Activated T-helper 2 cell treated with anti-CD3 and anti-CD28 coated beads, Interferon-gamma antibody, Interleukin-2, Interleukin-4, amounts not matched to agents 10 μg/mL and 5 μg/mL and 100 μg/mL, durations not matched to agents 14 hours and 24 hours and 36 hours (primary cell): ENCODE results near the gene GLRA3. TPM values are rescaled to one million over a fixed set of nuclear protein-coding genes. Genes with fewer than 3 reads are reported as not detected.
"Not testable (repeated sequence)": the region's sequence is repeated elsewhere in the genome, so short reads cannot be mapped to it uniquely, and the experiment has no call there.

Source experiments
- DNase-seq: peaks from one replicate; pipeline ENCODE4 v3.0.0; 2021; ENCODE audit warnings: low spot score
- H3K27ac Mint-ChIP-seq: one replicate; pipeline ENCODE4 v1.8.0; 2021; ENCODE audit warnings: mixed read lengths
- H3K27me3 Mint-ChIP-seq: one replicate; pipeline ENCODE4 v1.8.0; 2021; ENCODE audit warnings: low read depth, mixed read lengths
- H3K36me3 Mint-ChIP-seq: one replicate; pipeline ENCODE4 v1.8.0; 2021; ENCODE audit warnings: low read depth, mixed read lengths
- H3K4me1 Mint-ChIP-seq: one replicate; pipeline ENCODE4 v1.8.0; 2021; ENCODE audit warnings: low read depth, mixed read lengths
- H3K4me3 Mint-ChIP-seq: one replicate; pipeline ENCODE4 v1.8.0; 2021; ENCODE audit warnings: low read depth, mild to moderate bottlenecking, moderate library complexity, mixed read lengths
- H3K9me3 Mint-ChIP-seq: one replicate; pipeline ENCODE4 v1.8.0; 2021; ENCODE audit warnings: mixed read lengths
- intact Hi-C: fragments of 100-400 bp; cut with micrococcal nuclease; formaldehyde crosslinking; loops from one replicate; pipeline ENCODE4 v1.15.1; 2023
- total RNA-seq: library from RNA; stranded (reverse); gene quantifications from 2 replicates; pipeline ENCODE4 v1.2.3, GENCODE V29; 2022

GLRA3 gene
- total RNA-seq, 1 donor from 2014 or later = not detected

GRCh38 chr4:174658246-174658645, 170.8 kb downstream of the GLRA3 start:
- H3K4me3 Mint-ChIP-seq = no peak overlapping the region
- no peaks in the 10 kb centered on the region for H3K4me1 Mint-ChIP-seq

DNA sequence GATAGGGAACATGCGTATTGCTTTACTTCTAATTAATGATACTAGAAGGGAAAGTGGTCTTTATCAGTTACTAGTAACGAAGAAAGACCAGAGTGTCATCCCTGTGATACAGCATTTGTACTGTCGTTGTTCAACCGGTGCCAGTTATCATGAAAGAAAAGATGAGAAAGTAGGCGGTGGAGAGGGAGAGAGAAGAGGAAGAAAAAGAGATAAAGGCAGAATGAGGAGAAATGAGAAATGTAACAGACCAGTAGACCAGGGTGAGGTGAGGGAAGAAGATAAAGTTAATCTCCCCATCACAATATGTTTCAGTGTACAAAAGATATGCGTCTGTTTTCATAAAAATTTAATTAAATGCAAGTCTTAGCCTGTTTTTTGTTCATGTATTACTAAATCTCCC, 171.6 kb downstream of the GLRA3 start:
- H3K27ac Mint-ChIP-seq = no peak overlapping the region
- no peaks in the 10 kb centered on the region for H3K4me1 Mint-ChIP-seq
- no peaks in the 10 kb centered on the region for H3K27me3 Mint-ChIP-seq
- intact Hi-C loops = no loop called here
- H3K9me3 Mint-ChIP-seq = no peaks in the 10 kb centered on the region
- no peak for DNase-seq
- no peak overlapping the region for H3K4me3 Mint-ChIP-seq
- no peaks in the 10 kb centered on the region for H3K36me3 Mint-ChIP-seq

More at GRCh38 chr4:174658246-174658645, 170.8 kb downstream of the GLRA3 start:
- no peak overlapping the region for H3K27ac Mint-ChIP-seq
- H3K36me3 Mint-ChIP-seq = no peaks in the 10 kb centered on the region
- intact Hi-C loops = no loop called here
- no peaks in the 10 kb centered on the region for H3K27me3 Mint-ChIP-seq
- DNase-seq = no peak
- no peaks in the 10 kb centered on the region for H3K9me3 Mint-ChIP-seq

- Mint-ChIP-seq H3K27ac (no peak overlapping the region), H3K36me3 (no peaks in the 10 kb centered on the region), H3K27me3 (no peaks in the 10 kb centered on the region), H3K4me1 (no peaks in the 10 kb centered on the region), H3K9me3 (no peaks in the 10 kb centered on the region), H3K4me3 (no peak overlapping the region)
- intact Hi-C loops = no loop called here
- DNase-seq = no peak
Measured at GRCh38 chr4:174654634-174655033, 174.4 kb downstream of the GLRA3 start.

DNA sequence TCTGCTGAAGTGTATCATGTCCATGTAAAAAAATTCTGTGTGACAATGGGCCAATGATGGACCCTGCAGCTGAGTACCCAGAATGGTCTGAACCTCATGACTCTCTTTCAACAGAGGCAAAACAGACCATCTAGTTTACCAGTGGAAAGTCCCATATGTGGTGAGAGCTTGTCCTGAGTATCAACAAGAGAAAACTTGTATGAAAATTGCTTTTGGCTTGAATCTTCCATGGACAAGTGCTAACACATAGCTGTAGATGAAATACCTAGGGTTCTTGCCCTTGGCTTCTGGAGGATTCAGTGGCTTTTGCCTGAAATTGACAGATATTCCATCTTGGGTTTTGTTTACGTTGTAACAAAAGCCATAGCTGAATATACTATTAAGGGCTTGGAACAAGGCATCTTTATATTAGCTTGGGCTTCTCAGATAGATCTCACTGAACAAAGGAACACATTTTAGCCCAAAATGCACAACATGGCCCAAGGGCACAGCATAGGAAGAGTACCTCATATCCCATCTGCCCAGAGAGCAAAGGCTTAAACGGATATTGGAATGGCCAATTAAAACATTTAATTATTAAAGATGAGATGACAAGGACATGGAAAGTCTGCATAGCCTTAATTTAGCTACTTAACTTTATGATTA, 178.2 kb downstream of the GLRA3 start:
- no peaks in the 10 kb centered on the region for H3K36me3 Mint-ChIP-seq

DNA sequence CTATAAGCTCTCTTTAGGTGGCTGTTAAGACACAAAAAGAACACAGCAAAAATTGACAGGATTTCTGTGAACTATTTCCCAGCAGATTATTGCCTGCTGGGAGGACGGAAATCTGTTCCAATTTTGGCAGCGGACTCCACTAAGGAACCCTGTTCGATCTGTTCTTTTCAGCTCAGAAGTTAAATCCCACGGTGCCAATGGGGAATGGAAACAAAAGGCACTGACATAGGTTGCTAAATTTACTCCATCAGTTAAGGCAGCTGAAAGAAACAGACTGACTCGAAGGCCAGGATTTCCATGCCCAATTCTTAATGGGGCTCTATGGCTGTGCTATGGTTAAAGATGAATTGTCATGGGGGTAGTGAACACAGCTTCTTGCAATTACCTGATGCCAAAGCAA, 180.2 kb downstream of the GLRA3 start:
- intact Hi-C loops = no loop called here
- Mint-ChIP-seq H3K4me1 (no peaks in the 10 kb centered on the region), H3K36me3 (no peaks in the 10 kb centered on the region), H3K9me3 (no peaks in the 10 kb centered on the region), H3K27ac (no peak overlapping the region), H3K4me3 (no peak overlapping the region), H3K27me3 (no peaks in the 10 kb centered on the region)
- no peak for DNase-seq

More for the DNA sequence above, 178.2 kb downstream of the GLRA3 start:
- no peak for DNase-seq
- H3K9me3 Mint-ChIP-seq = no peaks in the 10 kb centered on the region
- intact Hi-C loops = no loop called here
- H3K4me3 Mint-ChIP-seq = no peak overlapping the region
- H3K4me1 Mint-ChIP-seq = no peaks in the 10 kb centered on the region
- no peaks in the 10 kb centered on the region for H3K27me3 Mint-ChIP-seq
- H3K27ac Mint-ChIP-seq = no peak overlapping the region

DNA sequence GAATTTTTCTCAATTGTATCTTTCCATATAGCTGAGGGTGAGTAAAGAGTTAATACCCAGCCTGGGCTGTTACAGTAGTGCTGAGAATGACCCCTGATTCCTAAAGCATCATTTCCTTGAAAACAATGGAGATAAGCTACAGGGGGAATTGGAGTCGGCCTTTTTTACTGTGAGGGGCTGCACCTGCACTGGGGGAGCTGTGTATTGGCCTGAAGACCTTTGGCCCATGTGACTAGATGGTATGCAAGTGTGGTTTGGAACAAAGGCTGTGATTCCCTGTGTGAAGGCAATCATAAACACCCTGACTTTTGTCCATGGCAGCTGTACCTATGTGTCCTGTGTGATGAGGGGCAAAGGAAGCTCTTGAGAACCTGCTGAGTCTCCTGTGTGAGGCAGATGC, 182.7 kb downstream of the GLRA3 start:
- H3K9me3 Mint-ChIP-seq = no peaks in the 10 kb centered on the region
- no peak for DNase-seq
- H3K27ac Mint-ChIP-seq = no peak overlapping the region
- H3K36me3 Mint-ChIP-seq = no peaks in the 10 kb centered on the region
- intact Hi-C loops = no loop called here
- H3K27me3 Mint-ChIP-seq = no peaks in the 10 kb centered on the region
- no peak overlapping the region for H3K4me3 Mint-ChIP-seq
- H3K4me1 Mint-ChIP-seq = no peaks in the 10 kb centered on the region

DNA sequence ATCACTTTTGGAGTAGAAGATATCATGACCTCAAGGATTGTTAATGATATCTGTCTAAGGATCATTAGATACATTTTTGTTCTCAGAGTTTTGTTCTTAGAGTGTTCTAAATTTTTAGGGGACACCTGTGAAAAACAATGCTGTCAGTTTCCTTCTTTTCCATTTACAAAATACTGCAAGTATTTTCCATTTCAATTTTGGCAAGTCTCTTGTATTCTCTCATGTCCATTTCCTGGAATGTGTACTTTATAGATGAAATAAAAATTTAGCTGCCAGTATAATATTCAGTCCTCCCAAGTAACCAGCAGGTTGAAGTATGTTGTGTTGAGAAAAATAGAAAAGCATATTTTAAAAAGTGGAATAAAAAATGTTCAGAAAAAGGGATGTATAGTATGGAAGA, 188.9 kb downstream of the GLRA3 start:
- DNase-seq = no peak
- Mint-ChIP-seq H3K27ac (no peak overlapping the region), H3K9me3 (no peaks in the 10 kb centered on the region), H3K4me3 (no peak overlapping the region), H3K36me3 (no peaks in the 10 kb centered on the region), H3K4me1 (no peaks in the 10 kb centered on the region), H3K27me3 (no peaks in the 10 kb centered on the region)
- intact Hi-C loops = no loop called here

- DNase-seq = no peak
- intact Hi-C loops = no loop called here
- H3K4me3 Mint-ChIP-seq = no peak overlapping the region
- H3K27me3 Mint-ChIP-seq = no peaks in the 10 kb centered on the region
- H3K4me1 Mint-ChIP-seq = peaks cover 3% of the 10 kb centered on the region
- no peak overlapping the region for H3K27ac Mint-ChIP-seq
- H3K36me3 Mint-ChIP-seq = no peaks in the 10 kb centered on the region
- no peaks in the 10 kb centered on the region for H3K9me3 Mint-ChIP-seq
Measured at GRCh38 chr4:174635732-174636131, 193.3 kb downstream of the GLRA3 start.

DNA sequence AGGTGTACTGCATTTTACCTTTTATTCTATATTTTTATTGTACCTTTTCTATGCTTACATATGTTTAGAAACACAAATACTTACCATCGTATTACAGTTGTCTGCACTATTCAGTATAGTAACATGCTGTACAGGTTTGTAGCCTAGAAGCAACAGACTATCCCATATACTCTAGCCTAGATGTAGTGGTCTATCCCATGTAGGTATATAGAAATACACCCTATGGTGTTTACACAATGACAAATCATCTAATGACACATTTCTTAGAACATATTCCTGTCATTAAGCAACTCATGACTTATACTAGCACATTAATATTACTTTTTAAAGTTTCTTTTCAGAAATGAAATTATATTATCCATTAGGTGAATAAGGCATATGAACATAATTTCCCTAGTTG, 195.6 kb downstream of the GLRA3 start:
- Mint-ChIP-seq H3K4me3 (no peak overlapping the region), H3K9me3 (no peaks in the 10 kb centered on the region), H3K27me3 (no peaks in the 10 kb centered on the region), H3K27ac (no peak overlapping the region), H3K36me3 (no peaks in the 10 kb centered on the region), H3K4me1 (peaks cover 5% of the 10 kb centered on the region)
- DNase-seq = no peak
- intact Hi-C loops = loop anchor here (5.0 kb wide), 1 partner anchor 416 kb away; no protein-coding TSS in a partner anchor

- Mint-ChIP-seq H3K36me3 (no peaks in the 10 kb centered on the region), H3K4me1 (peaks cover 5% of the 10 kb centered on the region), H3K4me3 (no peak overlapping the region), H3K9me3 (no peaks in the 10 kb centered on the region), H3K27ac (no peak overlapping the region), H3K27me3 (no peaks in the 10 kb centered on the region)
- no peak for DNase-seq
- intact Hi-C loops = loop anchor here (1.0 to 5.0 kb wide), 2 partner anchors 267 to 415 kb away; no protein-coding TSS in a partner anchor
Measured at GRCh38 chr4:174631901-174632758, 196.9 kb downstream of the GLRA3 start.

DNA sequence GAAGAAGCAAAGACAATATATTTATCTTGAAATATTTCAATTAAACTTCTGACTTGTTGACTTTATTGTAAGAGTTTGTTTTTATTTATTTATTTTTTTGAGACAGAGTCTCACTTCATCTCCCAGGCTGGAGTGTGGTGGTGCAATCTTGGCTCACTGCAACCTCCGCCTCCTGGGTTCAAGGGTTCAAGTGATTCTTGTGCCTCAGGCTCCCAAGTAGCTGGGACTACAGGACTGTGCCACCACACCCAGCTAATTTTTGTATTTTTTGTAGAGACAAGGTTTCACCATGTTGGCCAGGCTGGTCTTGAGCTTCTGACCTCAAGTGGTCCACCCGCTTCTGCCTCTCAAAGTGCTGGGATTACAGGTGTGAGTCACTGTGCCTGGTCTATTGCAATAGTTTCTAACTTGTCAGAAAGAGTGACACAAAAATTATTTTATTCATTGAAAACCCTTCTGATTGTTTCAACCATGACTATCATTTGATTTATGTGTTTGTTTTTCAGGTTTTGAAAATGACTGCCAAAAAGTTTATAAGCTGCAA, 199.1 kb downstream of the GLRA3 start:
- not testable (repeated sequence) for H3K27me3 Mint-ChIP-seq, H3K36me3 Mint-ChIP-seq, DNase-seq, H3K4me1 Mint-ChIP-seq, H3K4me3 Mint-ChIP-seq, H3K27ac Mint-ChIP-seq, H3K9me3 Mint-ChIP-seq
- intact Hi-C loops = loop anchor here (5.0 kb wide), 1 partner anchor 413 kb away; no protein-coding TSS in a partner anchor

- intact Hi-C loops = no loop called here
- Mint-ChIP-seq H3K27ac (no peak overlapping the region), H3K27me3 (no peaks in the 10 kb centered on the region), H3K4me3 (no peak overlapping the region), H3K9me3 (no peaks in the 10 kb centered on the region), H3K4me1 (peaks cover 5% of the 10 kb centered on the region), H3K36me3 (no peaks in the 10 kb centered on the region)
- no peak for DNase-seq
Measured at GRCh38 chr4:174629265-174629664, 199.8 kb downstream of the GLRA3 start.

- Mint-ChIP-seq H3K27ac (no peak overlapping the region), H3K36me3 (no peaks in the 10 kb centered on the region), H3K27me3 (no peaks in the 10 kb centered on the region), H3K4me3 (no peak overlapping the region), H3K9me3 (no peaks in the 10 kb centered on the region), H3K4me1 (peaks cover 1% of the 10 kb centered on the region)
- no peak for DNase-seq
- intact Hi-C loops = no loop called here
Measured at GRCh38 chr4:174628191-174628590, 200.9 kb downstream of the GLRA3 start.
